HG03103 (cell line): Measurements from ENCODE around the gene UBA1.

ENCODE experiments used
- ATAC-seq: cut with Tn5 transposase; IDR thresholded peaks from one replicate; pipeline ENCODE4 v1.9.1; 2021; ENCODE audit warnings: low read depth; ENCODE audit not compliant: unreplicated experiment

The UBA1 gene

DNA sequence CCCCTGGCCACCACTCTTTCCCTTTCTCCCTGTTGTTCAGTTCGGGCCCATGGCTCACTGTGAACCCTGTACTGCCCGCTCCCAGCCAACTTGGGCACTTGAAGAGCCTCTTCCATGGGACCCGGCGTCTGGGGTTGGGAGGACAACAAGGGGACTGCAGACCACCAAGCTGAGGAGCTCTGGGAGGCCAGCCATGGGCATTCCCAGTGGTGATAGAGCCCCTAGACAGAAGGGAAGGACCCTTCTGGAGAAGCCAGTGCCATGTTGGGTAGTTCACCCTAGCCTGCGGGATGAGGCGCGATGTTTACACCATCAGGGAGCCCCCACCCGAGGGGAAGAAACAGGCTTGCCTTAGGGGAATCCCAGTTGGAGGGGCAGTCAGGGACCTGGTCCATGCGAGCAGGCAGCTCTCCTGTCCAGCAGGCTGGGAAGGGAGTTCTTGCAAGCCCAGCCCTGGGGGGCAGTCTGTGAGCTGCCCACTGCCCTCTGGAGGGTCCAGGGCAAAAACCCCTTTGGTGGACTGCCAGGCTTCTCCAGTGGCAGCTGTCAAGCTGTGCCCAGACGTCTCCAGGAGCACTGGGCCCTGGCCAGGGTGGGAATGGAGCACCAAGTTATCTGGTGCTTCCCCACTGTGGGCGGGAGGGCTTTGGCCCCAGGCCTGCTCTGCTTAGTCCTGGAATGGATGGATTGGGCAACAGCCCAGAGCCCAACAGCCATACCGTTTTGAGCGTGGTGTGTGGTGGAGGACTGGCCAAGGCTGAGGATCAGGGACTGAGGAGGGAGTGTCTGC lies 23.7 kb upstream of the UBA1 start:
- ATAC-seq = no peak

DNA sequence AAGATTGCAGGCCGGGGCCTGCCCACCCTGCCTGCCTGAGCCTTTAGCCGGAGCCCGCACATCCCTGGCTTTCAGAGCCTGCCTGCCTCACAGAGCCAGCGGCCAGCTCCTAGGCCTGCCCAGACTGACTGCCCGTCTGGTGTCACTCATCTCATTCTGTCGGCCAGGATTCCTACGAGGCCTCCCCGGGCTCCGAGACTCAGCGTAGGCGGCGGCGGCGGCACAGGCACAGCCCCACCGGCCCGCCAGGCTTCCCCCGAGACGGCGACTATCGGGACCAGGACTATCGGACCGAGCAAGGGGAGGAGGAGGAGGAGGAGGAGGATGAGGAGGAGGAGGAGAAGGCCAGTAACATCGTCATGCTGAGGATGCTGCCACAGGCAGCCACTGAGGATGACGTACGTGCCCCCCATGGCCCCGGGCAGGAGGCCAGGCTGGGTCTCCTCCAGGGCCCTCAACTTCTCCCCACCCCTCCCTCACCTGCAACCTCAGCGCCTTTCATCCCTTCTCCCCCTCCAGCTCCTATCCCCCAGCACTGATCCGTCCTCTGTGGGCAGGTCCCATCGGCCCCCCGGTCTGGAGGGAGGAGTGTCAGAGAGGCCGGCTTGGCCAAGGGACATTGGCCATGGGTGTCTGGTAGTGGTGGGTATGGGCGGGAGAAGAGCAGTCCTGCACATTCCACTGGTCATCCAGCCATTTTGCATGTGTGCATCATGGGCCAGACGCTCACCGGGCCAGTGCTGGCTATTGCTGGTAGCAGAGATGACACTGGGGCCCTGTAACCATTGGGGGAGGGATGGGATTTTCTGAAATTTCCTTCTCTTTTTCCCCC lies 22.6 kb upstream of the UBA1 start:
- ATAC-seq = no peak

DNA sequence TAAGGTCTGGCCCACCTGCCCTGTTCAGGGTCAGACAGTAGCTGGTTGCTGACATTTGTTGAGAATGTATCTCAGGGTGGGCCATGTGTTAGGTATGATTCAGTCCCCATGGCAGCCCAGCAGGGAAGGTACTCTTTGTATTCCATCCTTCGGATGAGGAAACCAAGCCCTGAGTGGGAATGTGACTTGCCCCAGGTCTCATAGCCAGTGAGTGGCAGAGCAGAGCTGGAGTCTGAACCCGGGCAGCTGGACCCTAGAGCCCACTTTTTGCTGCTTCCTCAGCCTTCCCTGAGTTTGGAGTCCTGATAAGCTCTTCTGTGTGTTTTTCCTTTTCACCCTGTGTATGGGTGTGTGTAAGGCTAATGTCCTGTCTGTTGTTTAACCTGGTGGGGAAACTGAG lies 21.6 kb upstream of the UBA1 start:
- no peak for ATAC-seq

DNA sequence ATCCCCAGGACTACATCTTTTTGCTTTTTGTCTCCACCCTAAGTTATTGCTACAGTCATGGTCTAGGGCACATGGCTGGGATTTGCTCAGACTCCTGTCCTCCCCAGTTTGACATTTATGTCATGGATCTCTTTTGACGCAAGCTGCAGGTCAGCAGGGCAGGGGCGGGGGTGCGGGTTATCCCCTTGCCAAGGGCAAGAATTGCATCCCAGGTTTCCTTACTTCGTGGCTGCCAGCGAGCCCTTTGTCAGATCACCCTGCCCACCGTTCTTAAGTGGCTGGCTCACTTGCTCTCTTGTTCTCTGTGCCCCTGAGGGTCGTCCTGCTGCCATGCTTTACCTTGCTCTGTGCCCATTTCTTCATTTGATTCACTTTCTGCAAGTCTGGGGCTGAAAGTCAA lies 21.1 kb upstream of the UBA1 start:
- no peak for ATAC-seq

DNA sequence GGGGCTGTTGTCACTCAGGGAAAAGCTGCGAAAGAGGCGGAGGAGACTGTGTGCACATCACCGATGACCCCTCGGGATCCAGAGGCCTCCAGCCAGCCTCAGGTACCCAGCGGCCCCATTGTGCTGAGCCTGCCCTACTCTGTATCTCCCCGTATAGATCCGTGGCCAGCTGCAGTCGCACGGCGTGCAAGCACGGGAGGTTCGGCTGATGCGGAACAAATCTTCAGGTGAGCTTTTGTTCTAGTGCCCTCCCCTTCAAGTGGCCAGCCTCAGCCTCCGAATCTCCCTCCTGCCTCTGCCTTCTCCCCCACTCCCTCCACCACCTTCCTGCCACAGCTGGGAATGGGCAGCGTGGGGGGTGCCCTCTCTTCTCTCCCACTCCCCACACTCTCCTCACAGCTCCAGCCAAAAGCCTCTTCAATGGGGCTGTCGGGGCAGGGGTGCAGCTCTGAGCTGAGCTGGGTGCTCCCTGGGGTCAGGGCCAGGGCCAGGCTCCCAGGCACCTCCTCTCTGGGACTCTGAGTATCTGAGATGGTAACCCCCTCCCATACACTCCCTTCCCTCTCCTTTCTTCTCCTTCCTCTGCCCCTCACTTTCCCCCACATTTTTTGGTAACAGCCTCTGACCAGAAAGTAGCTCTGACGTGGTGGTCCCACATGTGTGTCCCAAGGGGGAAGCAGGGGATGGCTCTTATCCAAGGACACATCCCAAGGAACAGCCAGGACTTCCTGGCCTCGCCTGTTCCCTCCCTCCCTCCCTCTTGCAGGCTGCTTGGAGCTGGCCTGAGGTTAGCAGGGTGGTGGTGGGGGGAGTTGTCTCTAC lies 20.4 kb upstream of the UBA1 start:
- no peak for ATAC-seq

DNA sequence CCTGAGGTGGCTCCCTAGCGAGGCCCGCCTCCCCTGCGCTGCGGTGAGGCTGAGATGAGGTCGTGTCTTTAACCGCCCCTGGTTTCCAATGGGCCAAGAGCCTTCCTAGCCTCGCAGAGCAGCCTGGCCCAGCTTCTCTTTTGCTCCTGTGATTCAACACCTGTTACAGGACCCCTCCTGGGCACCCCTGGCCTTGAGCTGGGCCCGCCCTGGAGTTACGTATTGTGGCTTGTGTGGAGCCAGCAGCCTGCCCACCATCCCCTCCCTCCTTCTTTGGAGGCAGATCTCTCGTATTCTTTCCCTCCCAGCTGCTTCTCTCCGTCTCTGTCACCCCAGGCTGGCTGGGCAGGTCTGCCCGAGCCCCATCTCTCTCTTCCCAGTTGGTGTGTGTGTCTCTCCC lies 19.3 kb upstream of the UBA1 start:
- ATAC-seq = no peak

DNA sequence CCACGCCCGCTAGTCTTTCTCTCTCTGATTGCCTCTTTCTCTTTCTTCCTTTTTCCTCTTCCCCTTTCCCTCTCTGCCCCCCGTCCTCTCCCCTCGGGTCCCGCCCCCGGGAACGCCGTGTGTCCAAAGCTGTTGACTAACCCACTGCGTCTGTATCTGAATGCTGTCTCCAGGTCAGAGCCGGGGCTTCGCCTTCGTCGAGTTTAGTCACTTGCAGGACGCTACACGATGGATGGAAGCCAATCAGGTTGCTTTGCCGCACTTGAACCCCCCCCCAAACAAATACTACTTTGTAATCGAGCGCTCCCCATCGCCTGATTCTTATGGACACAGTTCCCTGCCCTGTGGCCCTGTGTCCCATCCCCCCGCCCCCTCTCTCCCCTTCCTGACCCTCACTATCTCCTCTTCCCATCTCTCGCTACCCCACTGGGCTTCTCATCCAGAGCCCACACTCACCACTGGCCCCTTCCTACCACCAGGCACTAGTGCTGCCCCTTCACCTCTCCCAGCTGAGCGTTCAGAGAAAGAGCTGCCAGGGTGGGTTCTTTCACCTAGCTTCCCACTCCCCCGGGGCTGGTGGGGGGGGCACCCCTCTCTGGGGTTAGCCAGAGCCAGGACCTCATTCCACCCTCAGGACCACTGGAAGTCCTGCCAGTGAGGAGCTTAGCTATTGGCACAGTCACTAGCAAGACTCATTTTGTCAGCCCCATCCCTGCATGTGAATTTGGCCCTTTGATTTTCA lies 18.6 kb upstream of the UBA1 start:
- ATAC-seq = no peak

DNA sequence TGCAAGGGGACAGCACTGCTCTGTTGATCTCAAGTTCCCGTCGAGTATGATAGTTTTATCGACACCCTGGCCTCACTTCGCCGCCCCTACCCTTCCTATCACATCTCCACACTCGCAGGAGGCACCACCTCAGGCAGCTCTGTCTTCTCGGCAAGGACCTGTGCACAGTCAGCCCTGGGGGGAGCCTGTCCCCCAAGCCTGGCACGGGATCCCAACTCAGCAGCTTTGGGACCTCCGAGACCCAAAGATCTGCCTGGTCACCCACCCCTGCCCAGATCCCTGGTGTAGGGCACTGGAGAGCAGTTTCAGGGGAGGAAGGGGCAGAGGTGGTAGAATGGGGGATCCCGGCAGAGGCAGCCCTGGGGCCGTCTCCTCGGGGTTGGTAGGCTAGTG lies 18.0 kb upstream of the UBA1 start:
- ATAC-seq = no peak

DNA sequence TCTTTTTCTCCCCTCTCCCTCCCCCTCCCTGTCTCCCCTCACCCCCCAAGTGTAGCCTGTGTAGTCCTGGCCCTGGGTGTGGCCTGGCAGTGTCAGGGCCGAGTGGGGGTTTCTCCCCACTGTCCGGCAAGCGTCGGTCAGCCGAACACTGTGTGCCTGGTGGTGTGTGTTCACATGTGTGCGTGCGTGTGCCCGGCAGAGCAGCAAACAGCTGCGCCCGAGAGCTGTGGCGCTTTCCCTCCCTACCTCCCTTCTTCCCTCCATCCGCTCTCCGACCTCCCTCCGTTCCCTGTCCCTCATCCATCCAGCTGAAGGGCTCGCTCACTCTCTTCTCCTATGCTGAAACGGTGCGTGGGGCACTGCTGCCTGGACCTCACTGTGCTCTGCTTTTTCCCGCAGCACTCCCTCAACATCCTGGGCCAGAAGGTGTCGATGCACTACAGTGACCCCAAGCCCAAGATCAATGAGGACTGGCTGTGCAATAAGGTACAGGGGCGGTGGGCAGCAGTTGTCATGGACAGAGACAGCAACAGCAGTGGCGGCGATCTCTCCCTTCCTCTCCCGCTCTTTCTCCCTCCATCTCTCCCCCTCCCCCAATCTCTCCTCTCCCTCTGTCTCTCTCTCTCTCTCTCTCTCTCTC lies 17.4 kb upstream of the UBA1 start:
- no peak for ATAC-seq

DNA sequence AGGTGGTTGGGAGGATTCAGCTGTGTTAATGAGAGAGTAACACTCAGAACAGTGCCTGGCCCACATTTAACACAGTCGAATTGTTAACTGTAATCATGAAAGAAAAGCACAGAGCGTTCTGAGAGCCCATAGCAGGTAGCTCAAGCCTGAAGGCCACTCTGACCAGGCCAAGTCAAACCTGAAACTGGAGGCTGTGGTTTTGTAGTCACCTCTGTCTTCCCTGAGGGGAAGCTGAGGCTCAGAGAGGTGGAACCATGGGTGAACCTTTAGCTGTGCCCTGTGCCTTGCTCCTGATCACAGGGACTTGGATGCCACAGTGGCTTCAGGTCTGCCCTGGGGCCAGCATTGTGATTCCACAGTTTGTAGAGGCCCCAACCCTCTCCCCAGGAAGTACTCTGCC lies 16.6 kb upstream of the UBA1 start:
- no peak for ATAC-seq

DNA sequence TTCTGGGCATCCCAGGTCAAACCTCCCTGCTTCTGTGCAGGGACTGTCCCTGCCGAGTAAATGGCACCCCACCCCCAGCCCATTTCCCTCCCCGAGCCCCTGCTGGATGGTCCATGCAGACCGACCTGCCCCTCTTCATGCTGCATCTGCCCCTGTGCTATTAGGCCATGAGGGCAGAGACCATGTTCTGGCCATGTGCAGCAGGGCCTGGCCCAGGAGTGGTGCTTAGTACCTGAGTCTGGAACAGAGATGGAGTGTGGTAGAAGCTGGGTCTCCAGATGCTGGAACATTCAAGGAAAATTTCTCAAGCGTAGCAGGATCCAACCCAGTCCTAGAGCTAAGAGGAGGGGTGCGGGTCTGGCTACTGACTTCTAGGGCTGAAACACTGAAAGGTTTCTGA lies 15.3 kb upstream of the UBA1 start:
- no peak for ATAC-seq

DNA sequence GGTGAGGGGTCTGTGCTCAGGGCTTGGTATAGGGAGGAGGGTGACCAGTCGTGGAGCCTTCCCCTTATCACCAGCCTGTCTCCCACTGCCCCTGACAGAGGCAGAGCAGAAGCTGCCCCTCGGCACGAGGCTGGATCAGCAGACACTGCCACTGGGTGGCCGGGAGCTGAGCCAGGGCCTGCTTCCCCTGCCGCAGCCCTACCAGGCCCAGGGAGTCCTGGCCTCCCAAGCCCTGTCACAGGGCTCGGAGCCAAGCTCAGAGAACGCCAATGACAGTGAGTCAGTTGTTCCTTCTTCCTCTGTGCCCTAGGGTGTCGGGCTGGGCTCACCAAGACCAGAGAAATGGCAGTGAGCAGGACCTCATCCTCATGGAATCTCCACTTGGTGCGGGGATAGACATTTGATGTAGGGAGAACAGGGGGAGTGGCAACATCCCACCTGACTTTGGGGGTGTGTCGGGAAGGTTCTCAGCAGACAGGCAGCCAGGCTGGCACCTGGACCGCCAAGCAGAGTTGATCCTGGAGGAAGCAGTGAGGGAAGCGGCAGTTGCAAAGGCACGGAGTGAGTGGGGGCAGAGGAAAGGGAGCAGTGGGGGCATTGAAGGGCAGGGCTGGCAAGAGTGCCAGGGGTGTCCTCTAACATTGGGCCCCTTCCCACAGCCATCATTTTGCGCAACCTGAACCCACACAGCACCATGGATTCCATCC lies 14.3 kb upstream of the UBA1 start:
- no peak for ATAC-seq

DNA sequence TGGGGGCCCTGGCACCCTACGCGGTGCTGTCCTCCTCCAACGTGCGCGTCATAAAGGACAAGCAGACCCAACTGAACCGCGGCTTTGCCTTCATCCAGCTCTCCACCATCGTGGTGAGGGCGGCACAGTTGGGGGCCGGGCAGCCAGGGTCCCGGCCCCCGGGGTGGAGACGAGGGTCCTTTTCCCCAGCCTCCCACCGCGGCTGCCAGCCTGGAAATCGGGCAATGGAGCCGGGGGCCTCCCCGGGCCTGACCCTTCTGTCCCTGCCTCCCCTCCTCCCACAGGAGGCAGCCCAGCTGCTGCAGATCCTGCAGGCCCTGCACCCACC lies 13.7 kb upstream of the UBA1 start:
- no peak for ATAC-seq

DNA sequence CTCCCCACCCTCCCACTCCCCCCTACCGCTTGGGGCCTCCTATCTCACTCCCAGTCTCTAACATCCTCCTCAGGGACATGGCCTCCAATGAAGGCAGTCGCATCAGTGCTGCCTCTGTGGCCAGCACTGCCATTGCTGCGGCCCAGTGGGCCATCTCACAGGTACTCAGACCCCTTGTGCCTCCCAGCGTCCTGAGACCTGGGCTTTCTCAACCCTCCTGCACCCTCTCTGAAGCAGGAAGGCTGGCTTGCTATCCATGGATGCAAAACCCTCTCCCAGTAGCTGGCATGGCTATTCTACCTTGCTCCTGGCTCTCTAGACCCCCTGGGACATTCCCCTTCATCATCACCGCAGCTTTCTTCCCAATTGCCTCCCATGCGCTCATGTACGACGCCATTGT lies 13.3 kb upstream of the UBA1 start:
- ATAC-seq = no peak

DNA sequence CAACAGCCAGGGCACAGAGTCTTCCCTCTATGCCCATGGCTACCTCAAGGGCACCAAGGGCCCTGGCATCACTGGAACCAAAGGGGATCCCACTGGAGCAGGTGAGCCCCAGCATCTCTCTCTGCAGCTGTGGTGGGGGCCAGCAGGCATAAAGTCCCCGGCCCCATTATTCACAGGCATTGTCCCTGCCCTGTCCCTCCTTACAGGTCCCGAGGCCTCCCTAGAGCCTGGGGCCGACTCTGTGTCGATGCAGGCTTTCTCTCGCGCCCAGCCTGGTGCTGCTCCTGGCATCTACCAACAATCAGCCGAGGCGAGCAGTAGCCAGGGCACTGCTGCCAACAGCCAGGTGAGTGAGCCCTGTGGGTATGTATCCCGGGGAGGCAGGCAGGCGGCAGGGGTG lies 12.3 kb upstream of the UBA1 start:
- no peak for ATAC-seq

DNA sequence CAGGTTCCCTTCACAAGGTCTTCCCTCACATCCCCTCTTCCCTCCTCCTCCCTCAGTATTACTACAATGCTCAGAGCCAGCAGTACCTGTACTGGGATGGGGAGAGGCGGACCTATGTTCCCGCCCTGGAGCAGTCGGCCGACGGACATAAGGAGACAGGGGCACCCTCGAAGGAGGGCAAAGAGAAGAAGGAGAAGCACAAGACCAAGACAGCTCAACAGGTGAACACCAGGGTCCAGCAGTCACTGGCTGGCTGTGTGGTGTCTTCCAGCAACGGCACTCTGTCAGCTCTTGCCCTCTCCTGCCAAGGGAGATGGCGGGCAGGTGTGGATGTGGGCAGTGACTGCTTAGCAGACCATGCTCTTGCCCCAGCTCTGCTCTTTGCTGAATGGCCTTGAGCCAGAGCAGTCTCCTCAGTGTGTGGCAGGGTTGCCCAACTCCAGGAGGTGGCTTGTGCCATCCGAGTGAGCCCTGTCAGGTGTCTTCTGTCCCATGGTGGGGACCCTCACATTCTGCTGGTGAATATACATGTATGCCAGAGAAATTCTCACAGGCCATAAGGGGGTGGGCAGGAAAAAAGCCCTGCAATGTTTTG lies 11.4 kb upstream of the UBA1 start:
- ATAC-seq = no peak

DNA sequence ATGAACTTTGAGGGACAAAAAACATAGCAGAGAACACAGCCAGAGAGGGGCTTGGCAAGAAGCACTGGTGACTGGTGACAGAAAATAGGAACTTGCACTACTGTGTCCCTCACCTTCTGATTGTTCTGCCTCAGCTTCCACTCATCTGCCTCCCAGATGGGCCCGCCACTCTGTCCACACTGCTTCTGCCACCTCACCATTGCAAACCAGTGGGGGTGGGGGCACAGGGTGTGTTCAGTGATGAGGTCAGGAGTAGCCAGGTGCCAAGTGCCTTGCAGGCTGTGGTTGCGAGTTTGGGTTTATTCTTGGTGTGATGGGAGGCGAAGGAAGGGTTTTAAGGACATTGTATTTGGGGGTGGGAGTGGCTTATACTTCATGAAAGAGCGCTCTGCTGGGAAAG lies 9.1 kb upstream of the UBA1 start:
- no peak for ATAC-seq

DNA sequence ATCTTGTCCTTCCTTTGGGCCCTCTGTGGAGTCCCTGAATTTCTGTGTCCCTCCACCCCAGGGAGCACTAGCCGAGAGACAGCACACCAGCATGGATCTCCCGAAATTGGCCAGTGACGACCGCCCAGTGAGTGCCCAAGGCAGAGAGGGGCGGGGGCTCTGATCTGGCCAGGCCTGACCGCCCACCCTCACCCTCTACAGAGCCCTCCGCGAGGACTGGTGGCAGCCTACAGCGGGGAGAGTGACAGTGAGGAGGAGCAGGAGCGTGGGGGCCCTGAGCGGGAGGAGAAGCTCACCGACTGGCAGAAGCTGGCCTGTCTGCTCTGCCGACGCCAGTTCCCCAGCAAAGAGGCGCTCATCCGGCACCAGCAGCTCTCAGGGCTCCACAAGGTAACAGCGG lies 8.4 kb upstream of the UBA1 start:
- no peak for ATAC-seq

DNA sequence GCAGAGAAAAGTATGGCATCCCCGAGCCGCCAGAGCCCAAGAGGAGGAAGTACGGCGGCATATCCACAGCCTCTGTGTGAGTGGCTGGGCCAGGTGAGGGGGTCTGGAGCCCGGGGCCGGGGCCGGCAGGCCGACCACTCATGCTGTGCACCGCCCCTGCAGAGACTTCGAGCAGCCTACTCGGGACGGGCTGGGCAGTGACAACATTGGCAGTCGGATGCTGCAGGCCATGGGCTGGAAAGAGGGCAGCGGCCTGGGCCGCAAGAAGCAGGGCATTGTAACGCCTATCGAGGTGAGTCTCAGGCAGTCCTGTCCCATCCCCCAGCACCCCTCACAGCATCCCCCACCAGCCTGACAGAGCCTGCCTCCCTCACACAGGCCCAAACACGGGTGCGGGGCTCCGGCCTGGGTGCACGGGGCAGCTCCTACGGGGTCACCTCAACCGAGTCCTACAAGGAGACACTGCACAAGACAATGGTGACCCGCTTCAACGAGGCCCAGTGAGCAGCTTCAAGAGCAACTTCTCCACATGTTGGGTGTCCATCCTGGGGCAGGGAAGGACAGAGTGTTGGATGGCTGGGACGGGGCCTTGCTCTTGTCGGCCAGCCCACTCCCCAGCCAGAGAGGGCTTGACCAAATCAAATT lies 7.4 kb upstream of the UBA1 start:
- ATAC-seq = no peak
